GM12891 (cell line): Measurements from ENCODE around the gene GALP.
"Not testable (repeated sequence)": the region's sequence is repeated elsewhere in the genome, so short reads cannot be mapped to it uniquely, and the experiment has no call there.

Experiments used
- DNase-seq: peaks from one replicate; pipeline ENCODE4 v3.0.0; 2011; ENCODE audit warnings: low spot score; ENCODE audit not compliant: insufficient read length
- FAIRE-seq: peaks from 2 replicates; lab custom pipeline; 2011; peaks lifted over from hg19 to GRCh38; lab: Jason Lieb, UNC
- PAX5 ChIP-seq: IDR thresholded peaks from 2 replicates; pipeline ENCODE4 v1.6.1; 2011; ENCODE audit warnings: low read length, moderate library complexity, mild to moderate bottlenecking; ENCODE audit not compliant: insufficient read depth, severe bottlenecking
- POLR2A ChIP-seq: IDR thresholded peaks from 2 replicates; pipeline ENCODE4 v1.6.1; 2011; ENCODE audit warnings: low read depth, low read length, control low read depth
- POLR2AphosphoS5 ChIP-seq: IDR thresholded peaks from 2 replicates; pipeline ENCODE4 v1.6.1; 2011; ENCODE audit warnings: low read depth, low read length, control low read depth
- POU2F2 ChIP-seq: IDR thresholded peaks from 2 replicates; pipeline ENCODE4 v1.6.1; 2011; ENCODE audit warnings: low read depth, mild to moderate bottlenecking, control low read depth, low read length, moderate library complexity
- SPI1 ChIP-seq: IDR thresholded peaks from 2 replicates; pipeline ENCODE4 v1.6.1; 2011; ENCODE audit warnings: low read depth, low read length, control low read depth
- TAF1 ChIP-seq: IDR thresholded peaks from 2 replicates; pipeline ENCODE4 v1.6.1; 2011; ENCODE audit warnings: low read depth, low read length, control low read depth

Gene GALP

DNA sequence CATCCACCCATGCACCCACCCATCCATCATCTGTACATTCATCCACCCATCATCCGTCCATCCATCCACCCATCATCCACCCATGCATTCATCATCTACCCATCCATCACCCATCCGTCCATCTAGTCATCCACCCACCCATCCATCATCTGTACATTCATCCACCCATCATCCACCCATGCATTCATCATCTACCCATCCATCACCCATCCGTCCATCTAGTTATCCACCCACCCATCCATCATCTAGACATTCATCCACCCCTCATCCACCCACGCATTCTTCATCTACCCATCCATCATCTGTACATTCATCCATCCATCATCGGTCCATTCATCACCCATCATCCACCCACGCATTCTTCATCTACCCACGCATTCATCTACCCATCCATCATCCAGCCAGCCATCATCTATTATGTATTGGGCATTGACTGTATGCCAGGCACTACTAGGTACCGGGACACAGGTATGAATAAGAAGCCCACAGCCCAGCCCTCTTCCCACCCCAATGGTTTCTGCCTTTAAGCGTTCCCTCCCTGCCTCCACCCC is 16.7 kb upstream of the GALP start:
- DNase-seq = no peak

DNA sequence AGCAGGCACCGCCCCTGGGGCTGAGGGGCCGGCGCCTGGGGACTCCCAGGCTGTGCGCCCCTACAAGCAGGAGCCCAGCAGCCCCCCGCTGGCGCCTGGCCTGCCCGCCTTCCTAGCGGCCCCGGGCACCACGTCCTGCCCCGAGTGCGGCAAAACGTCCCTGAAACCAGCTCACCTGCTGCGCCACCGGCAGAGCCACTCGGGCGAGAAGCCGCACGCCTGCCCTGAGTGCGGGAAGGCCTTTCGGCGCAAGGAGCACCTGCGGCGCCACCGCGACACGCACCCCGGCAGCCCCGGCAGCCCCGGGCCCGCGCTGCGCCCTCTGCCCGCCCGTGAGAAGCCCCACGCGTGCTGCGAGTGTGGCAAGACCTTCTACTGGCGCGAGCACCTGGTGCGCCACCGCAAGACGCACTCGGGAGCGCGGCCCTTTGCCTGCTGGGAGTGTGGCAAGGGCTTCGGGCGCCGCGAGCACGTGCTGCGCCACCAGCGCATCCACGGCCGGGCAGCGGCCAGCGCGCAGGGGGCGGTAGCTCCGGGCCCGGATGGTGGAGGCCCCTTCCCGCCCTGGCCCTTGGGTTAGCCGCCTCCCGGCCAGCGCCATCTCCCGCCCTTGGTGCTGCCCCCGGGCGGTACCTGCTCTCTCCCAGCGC is 16.1 kb upstream of the GALP start:
- FAIRE-seq (no peak), DNase-seq (no peak)
- TF ChIP-seq POU2F2 (no peak), PAX5 (no peak), POLR2A (no peak), TAF1 (no peak), POLR2AphosphoS5 (no peak)

More for the DNA sequence above, 16.7 kb upstream of the GALP start:
- no peak for FAIRE-seq
- no peak for TF ChIP-seq PAX5
- TF ChIP-seq POLR2AphosphoS5 = no peak
- no peak for TF ChIP-seq POU2F2
- no peak for TF ChIP-seq POLR2A
- no peak for TF ChIP-seq TAF1
- no peak for TF ChIP-seq SPI1

DNA sequence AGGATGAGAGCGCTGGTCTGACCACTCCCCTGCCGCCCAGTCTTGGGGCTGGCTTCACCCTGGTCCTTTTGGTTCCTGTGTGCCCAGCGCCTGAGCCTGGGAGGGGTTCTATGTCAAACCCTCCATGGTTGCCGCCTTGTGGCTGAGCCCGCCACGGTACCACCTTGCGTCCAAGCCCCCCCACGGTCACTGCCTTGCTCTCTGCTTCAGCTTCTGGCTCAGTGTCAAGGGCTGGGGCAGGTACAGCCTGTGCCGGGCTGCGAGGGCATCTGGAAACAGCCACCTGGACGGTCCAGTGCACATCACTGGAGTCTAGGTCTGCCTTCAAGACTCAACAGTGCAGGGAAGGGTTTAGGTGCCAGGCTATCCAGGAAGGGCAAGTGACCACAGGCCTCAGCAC is 14.3 kb upstream of the GALP start:
- no peak for TF ChIP-seq SPI1
- no peak for TF ChIP-seq POLR2A
- TF ChIP-seq TAF1 = no peak
- no peak for TF ChIP-seq PAX5
- TF ChIP-seq POLR2AphosphoS5 = no peak
- TF ChIP-seq POU2F2 = no peak
- no peak for DNase-seq
- no peak for FAIRE-seq

DNA sequence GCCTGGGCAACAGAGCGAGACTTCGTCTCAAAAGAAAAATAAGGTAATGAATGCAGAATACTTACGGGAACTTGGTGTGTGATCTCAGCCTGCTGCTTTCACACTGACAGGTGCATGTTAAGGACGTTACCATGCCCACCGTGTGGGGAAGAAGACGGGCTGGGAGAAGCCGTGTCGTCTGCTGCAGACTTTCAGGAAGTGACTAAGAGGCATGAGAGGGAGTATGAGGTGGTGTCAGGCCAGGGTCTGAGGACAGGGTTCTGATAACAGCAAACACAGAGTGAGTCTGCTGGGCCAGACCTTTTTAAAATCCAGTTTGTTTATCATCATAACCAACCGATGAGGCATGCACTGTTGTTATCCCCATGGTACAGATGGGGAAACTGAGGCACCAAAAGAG is 13.6 kb upstream of the GALP start:
- DNase-seq = no peak
- FAIRE-seq = peak; percentile 40
- TF ChIP-seq POU2F2 (no peak), PAX5 (no peak), POLR2A (no peak; the same call in 1 of the 2 replicates), TAF1 (no peak), POLR2AphosphoS5 (no peak), SPI1 (0 out of 2 replicates have a peak, but pooled peaks have one; percentile 3)

DNA sequence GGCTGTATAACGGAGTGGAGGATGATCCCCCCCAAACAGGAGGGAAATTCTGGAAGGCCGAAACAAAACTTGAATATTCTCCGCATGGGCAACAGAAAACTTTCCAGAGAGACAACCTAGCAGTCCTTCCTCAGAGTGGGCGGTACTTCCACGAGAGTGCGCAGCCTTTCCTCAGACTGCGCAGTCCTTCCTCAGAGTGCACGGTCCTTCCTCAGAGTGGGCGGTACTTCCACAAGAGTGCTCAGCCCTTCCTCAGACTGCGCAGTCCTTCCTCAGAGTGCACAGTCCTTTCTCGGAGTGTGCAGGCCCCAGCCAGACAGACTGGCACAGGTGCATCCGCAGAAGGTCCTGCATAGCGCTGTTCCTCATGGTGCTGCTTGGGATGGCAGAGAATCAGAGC is 12.7 kb upstream of the GALP start:
- no peak for TF ChIP-seq POLR2AphosphoS5
- TF ChIP-seq SPI1 = no peak
- no peak for TF ChIP-seq POLR2A
- TF ChIP-seq TAF1 = no peak
- TF ChIP-seq PAX5 = no peak
- TF ChIP-seq POU2F2 = no peak
- no peak for DNase-seq
- no peak for FAIRE-seq

DNA sequence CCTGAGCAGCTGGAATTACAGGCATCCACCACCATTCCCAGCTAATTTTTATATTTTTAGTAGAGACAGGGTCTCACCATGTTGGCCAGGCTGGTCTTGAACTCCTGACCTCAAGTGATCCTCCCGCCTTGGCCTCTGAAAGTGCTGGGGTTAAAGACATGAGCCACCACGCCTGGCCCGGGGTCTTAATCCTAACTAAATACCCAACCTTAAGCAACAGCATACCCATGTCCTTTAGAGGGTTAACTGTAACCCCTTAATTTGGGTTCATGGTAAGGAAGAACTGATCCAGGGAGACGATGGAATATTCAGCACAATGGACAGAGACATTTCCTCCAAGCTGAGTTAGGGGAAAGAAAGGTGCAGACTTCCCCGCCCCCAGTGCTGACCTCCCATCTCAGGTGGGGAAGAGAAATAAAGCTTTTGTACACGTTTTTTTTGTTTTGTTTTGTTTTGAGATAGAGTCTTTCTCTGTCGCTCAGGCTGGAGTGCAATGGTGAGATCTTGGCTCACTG is 8.7 kb upstream of the GALP start:
- DNase-seq (no peak), FAIRE-seq (no peak)
- TF ChIP-seq PAX5 = no peak
- TF ChIP-seq SPI1 = no peak
- no peak for TF ChIP-seq POU2F2
- TF ChIP-seq POLR2A = no peak
- no peak for TF ChIP-seq POLR2AphosphoS5
- TF ChIP-seq TAF1 = no peak

DNA sequence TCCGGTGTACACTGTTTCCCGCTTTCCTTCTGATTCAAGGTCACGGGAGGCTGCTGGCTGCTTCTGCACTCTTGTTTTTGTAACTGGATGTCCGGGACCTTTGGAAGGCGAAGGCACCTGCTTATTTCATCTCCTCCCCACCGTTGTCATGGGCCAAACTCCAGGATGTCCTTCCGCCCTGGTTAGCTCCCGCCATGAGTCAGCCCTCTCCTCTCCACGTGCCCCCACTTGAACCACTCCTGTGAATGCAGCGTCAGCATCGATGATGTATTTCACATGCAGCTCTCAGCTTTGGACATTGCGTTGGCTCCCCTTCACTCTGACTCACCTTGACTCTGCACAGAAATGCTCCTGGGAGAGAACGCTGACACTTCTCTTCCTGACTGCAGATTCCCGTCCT is 5.5 kb upstream of the GALP start:
- FAIRE-seq (no peak), DNase-seq (no peak)
- TF ChIP-seq POLR2A (no peak), POLR2AphosphoS5 (no peak), PAX5 (no peak), SPI1 (no peak), TAF1 (no peak), POU2F2 (no peak)

DNA sequence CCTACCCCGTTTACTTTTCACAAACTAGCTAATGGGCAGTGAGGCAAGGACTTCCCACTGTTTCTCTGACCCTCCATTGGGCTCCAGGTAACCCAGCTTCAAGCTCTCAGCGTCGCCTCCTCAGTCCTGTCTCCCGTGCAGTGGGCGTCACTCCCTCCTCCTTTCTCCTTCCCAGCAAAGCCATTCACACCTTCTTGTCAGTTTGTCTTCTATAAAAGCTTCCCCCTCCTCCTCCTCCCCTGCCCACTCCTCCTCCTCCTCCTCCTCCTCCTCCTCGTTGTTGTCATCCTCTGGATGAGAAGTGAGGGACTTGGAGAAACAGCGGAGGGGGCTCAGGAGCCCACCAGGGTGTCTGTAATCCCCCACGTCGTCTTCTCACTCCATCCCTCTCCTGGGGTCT is 1.7 kb upstream of the GALP start:
- TF ChIP-seq SPI1 = no peak
- no peak for TF ChIP-seq TAF1
- TF ChIP-seq POLR2AphosphoS5 = no peak
- TF ChIP-seq POU2F2 = no peak
- no peak for TF ChIP-seq POLR2A
- no peak for TF ChIP-seq PAX5
- DNase-seq (no peak), FAIRE-seq (no peak)

DNA sequence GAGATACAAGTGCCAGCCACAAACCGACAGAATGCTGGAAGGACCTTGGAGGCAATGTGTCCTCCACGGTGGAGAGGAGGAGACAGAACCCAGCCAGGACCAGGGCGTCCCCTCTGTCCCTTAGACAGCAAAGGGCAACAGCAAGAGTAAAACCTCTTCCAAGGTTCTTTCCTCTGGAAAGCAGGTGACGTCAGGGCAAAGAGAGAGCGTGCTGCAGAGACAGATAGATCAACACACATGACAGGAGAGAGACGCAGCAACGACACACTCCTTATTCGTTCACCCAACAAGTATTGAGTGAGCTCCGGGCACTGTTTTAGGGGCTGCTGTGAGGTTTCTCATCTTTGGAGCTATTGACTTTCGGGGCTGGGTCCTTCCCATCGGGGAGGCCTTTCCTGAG is 1.3 kb upstream of the GALP start:
- FAIRE-seq (no peak), DNase-seq (no peak)
- TF ChIP-seq POLR2A (no peak), SPI1 (no peak), POLR2AphosphoS5 (no peak), POU2F2 (no peak), TAF1 (no peak), PAX5 (no peak)

DNA sequence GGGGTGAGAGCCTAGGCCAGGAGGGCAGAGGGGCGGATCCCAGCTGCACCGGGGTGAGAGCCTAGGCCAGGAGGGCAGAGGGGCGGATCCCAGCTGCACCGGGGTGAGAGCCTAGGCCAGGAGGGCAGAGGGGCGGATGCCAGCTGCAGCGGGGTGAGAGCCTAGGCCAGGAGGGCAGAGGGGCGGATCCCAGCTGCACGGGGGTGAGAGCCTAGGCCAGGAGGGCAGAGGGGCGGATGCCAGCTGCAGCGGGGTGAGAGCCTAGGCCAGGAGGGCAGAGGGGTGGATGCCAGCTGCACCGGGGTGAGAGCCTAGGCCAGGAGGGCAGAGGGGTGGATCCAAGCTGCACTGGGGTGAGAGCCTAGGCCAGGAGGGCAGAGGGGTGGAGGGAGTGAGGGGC is 502 bp downstream of the GALP start:
- FAIRE-seq, DNase-seq: not testable (repeated sequence)
